B cell (primary cell): ENCODE data around the gene COA7. TPM values are rescaled to one million over a fixed set of nuclear protein-coding genes. Genes with fewer than 3 reads are reported as not detected.

ENCODE experiments used
- ATAC-seq: fragments of 200-7000 bp; cut with Tn5 transposase; one replicate; pipeline ENCODE4 v1.10.0; 2021; ENCODE audit warnings: low read depth, mild to moderate bottlenecking, moderate number of reproducible peaks, moderate library complexity
- CTCF ChIA-PET: fragments of 350-600 bp; sonication (Branson Sonifier 250); formaldehyde crosslinking; loops from one replicate; lab custom pipeline; 2021; ENCODE audit warnings: antibody characterized with exemption, inconsistent platforms; lab: Charles Lee
- POLR2A ChIA-PET: fragments of 350-600 bp; sonication (Branson Sonifier 250); formaldehyde crosslinking; loops from one replicate; lab custom pipeline; 2021; ENCODE audit warnings: antibody characterized with exemption; lab: Charles Lee
- DNase-seq: peaks from one replicate; pipeline ENCODE4 v3.0.0; 2013
- H2AFZ ChIP-seq: 2 replicates; pipeline ENCODE4 v1.6.1; 2012; ENCODE audit warnings: mild to moderate bottlenecking, low read depth, low read length; ENCODE audit not compliant: insufficient read depth, poor library complexity, severe bottlenecking
- H3K27ac ChIP-seq, 2 donors: 1 replicate in 1 of 2; 2 replicates in 1 of 2; pipeline ENCODE4 v1.5.1; 2012 to 2013; ENCODE audit warnings: low read length in 2 of 2, mild to moderate bottlenecking in 2 of 2, moderate library complexity in 1 of 2
- H3K27me3 ChIP-seq, 4 experiments: fragments of 200-600 bp in 1 of 4; sonication (generic) in 1 of 4; replicated peaks in 1 of 4; 1 replicate in 2 of 4; 2 replicates in 2 of 4; pipeline versions ENCODE4 v1.6.1 to v1.7.0; 2013 to 2016; ENCODE audit warnings: low read length in 3 of 4, mild to moderate bottlenecking in 2 of 4, mixed read lengths in 1 of 4, moderate library complexity in 1 of 4; ENCODE audit not compliant: insufficient read depth in 4 of 4, control insufficient read depth in 3 of 4; ENCODE audit errors: control extremely low read depth in 1 of 4
- H3K36me3 ChIP-seq, 2 experiments: replicated peaks in 1 of 2; 1 replicate in 1 of 2; 2 replicates in 1 of 2; pipeline versions ENCODE4 v1.6.1 to v1.7.1; 2013; ENCODE audit warnings: low read length in 1 of 2; ENCODE audit not compliant: insufficient read depth in 2 of 2, control insufficient read depth in 1 of 2; ENCODE audit errors: control extremely low read depth in 1 of 2, extremely low read depth in 1 of 2
- H3K4me1 ChIP-seq, 2 donors: fragments of 200-600 bp in 1 of 2; sonication (generic) in 1 of 2; 1 replicate in 1 of 2; 2 replicates in 1 of 2; pipeline versions ENCODE4 v1.5.1 to v1.6.1; 2013 to 2017; ENCODE audit warnings: low read length in 2 of 2; ENCODE audit not compliant: control insufficient read depth in 2 of 2, insufficient read depth in 2 of 2
- H3K4me2 ChIP-seq: replicated peaks from 2 replicates; pipeline ENCODE3; 2012; ENCODE audit warnings: mild to moderate bottlenecking, low read depth, low read length; ENCODE audit not compliant: poor library complexity, severe bottlenecking
- H3K4me3 ChIP-seq, 5 experiments: fragments of 200-600 bp in 1 of 5; sonication (generic) in 1 of 5; 1 replicate in 3 of 5; 2 replicates in 2 of 5; pipeline versions ENCODE4 v1.5.1 to v1.7.0; 2011 to 2016; ENCODE audit warnings: low read length in 4 of 5, mild to moderate bottlenecking in 4 of 5, low read depth in 2 of 5, control low read depth in 1 of 5, moderate library complexity in 1 of 5; ENCODE audit not compliant: insufficient read depth in 1 of 5; ENCODE audit errors: control extremely low read depth in 1 of 5, extremely low read depth in 1 of 5
- H3K79me2 ChIP-seq: fragments of 200-600 bp; sonication (generic); one replicate; pipeline ENCODE4 v1.6.0; 2016; ENCODE audit warnings: low read length; ENCODE audit not compliant: control insufficient read depth, insufficient read depth
- H3K9ac ChIP-seq: fragments of 200-600 bp; sonication (generic); 2 replicates; pipeline ENCODE4 v1.6.1; 2017; ENCODE audit warnings: mild to moderate bottlenecking, low read length, moderate library complexity
- H3K9me3 ChIP-seq, 3 donors: one replicate each; pipeline versions ENCODE4 v1.6.1 to v1.7.1; 2013; ENCODE audit warnings: low read length in 2 of 3; ENCODE audit not compliant: control insufficient read depth in 2 of 3, insufficient read depth in 1 of 3; ENCODE audit errors: control extremely low read depth in 1 of 3
- H4K20me1 ChIP-seq: 2 replicates; pipeline ENCODE4 v1.6.0; 2012; ENCODE audit warnings: mild to moderate bottlenecking, low read length; ENCODE audit not compliant: insufficient read depth, control insufficient read depth, poor library complexity, severe bottlenecking
- H3K27ac Mint-ChIP-seq: one replicate; pipeline ENCODE4 v1.8.0; 2021; ENCODE audit warnings: mixed read lengths
- H3K27me3 Mint-ChIP-seq: one replicate; pipeline ENCODE4 v1.8.0; 2021; ENCODE audit warnings: mixed read lengths
- H3K4me1 Mint-ChIP-seq: one replicate; pipeline ENCODE4 v1.8.0; 2021; ENCODE audit warnings: mixed read lengths
- H3K4me3 Mint-ChIP-seq: one replicate; pipeline ENCODE4 v1.8.0; 2021; ENCODE audit warnings: mixed read lengths
- H3K9me3 Mint-ChIP-seq: one replicate; pipeline ENCODE4 v1.8.0; 2022; ENCODE audit warnings: mixed read lengths; ENCODE audit not compliant: insufficient read depth
- CTCF ChIP-seq: fragments of 200-600 bp; IDR thresholded peaks from one replicate; pipeline ENCODE4 v1.8.0; 2022; ENCODE audit warnings: antibody characterized with exemption, mild to moderate bottlenecking
- EZH2 ChIP-seq: IDR thresholded peaks from 2 replicates; pipeline ENCODE4 v1.6.1; 2012; ENCODE audit warnings: borderline replicate concordance, low read depth, mild to moderate bottlenecking, moderate library complexity, low read length; ENCODE audit not compliant: insufficient read depth, poor library complexity, severe bottlenecking
- WGBS: methylation state at CpG from one replicate; pipeline ENCODE4 v1.1.5; 2013; ENCODE audit warnings: missing lambda C conversion rate; ENCODE audit not compliant: insufficient coverage; 5-methylcytosine and 5-hydroxymethylcytosine counted together
- intact Hi-C: fragments of 100-400 bp; cut with micrococcal nuclease; formaldehyde crosslinking; loops from one replicate; pipeline ENCODE4 v1.10.0; 2022
- polyA plus RNA-seq: library from polyadenylated mRNA; depleted of rRNA; stranded (reverse); fragments of >200 nt; gene quantifications from 2 replicates; pipeline ENCODE4 v1.2.3, GENCODE V29; 2012
- total RNA-seq, 2 donors: library from RNA; stranded (reverse); fragments of 120-200 nt in 1 of 2; gene quantifications; 1 replicate in 1 of 2; 2 replicates in 1 of 2; pipeline versions ENCODE4 v1.2.3 to v1.2.4, GENCODE V29; 2013 to 2022

COA7 gene
- total and polyA plus RNA-seq, 2 donors (not counting 1 experiment from before 2014, with no cell fraction given), result 1.3 to 11.3 TPM

GRCh38 chr1:52713590-52713989, 15.4 kb upstream of the COA7 start:
- Mint-ChIP-seq H3K4me1 (no peaks in the 10 kb centered on the region), H3K4me3 (no peak overlapping the region), H3K27me3 (no peaks in the 10 kb centered on the region), H3K27ac (no peak overlapping the region), H3K9me3 (no peaks in the 10 kb centered on the region)
- ATAC-seq (no peak), DNase-seq (no peak)
- H3K9ac ChIP-seq, result no peak overlapping the region
- H3K4me1 ChIP-seq, result no peaks in the 10 kb centered on the region
- CTCF ChIA-PET, result interaction anchor here (1.5 kb wide), 1 partner anchor 12 kb away, joined by 6 read pairs; the partner anchor contains the start of gene ZYG11B
- no peak overlapping the region for H2AFZ ChIP-seq
- POLR2A ChIA-PET, result no interaction called here
- H3K27me3 ChIP-seq, result no peaks in the 10 kb centered on the region
- no peaks in the 10 kb centered on the region for H3K79me2 ChIP-seq
- no peak overlapping the region for H3K4me2 ChIP-seq
- H3K27ac ChIP-seq, result no peak overlapping the region
- TF ChIP-seq CTCF (no peak), EZH2 (no peak)
- 90% methylated on average over 2 of the region's 4 CpGs for WGBS
- H3K4me3 ChIP-seq, result no peak overlapping the region
- no peaks in the 10 kb centered on the region for H3K9me3 ChIP-seq
- H3K36me3 ChIP-seq, result no peaks in the 10 kb centered on the region
- intact Hi-C loops, result no loop called here
- no peaks in the 10 kb centered on the region for H4K20me1 ChIP-seq

GRCh38 chr1:52709016-52709415, 10.9 kb upstream of the COA7 start:
- POLR2A ChIA-PET, result no interaction called here
- H3K9me3 Mint-ChIP-seq, result no peaks in the 10 kb centered on the region
- H3K4me1 ChIP-seq, result peaks cover 0 to under 1% of the 10 kb centered on the region in 2 donors
- CTCF ChIA-PET, result no interaction called here
- intact Hi-C loops, result loop anchor here (10.0 kb wide), 2 partner anchors 306 to 1474 kb away; partner anchors contain the start of gene RNF11
- ATAC-seq (no peak), DNase-seq (no peak)
- no peak overlapping the region for H3K4me2 ChIP-seq
- no peak overlapping the region for H3K4me3 ChIP-seq
- TF ChIP-seq EZH2, result no peak
- no peak for TF ChIP-seq CTCF
- H3K27ac ChIP-seq, result no peak overlapping the region
- H3K36me3 ChIP-seq, result no peaks in the 10 kb centered on the region
- 83% methylated on average over 3 of the region's 6 CpGs for WGBS
- no peak overlapping the region for H3K4me3 Mint-ChIP-seq
- no peak overlapping the region for H2AFZ ChIP-seq
- peaks cover 4% of the 10 kb centered on the region for H3K4me1 Mint-ChIP-seq
- no peak overlapping the region for H3K27ac Mint-ChIP-seq
- no peaks in the 10 kb centered on the region for H3K79me2 ChIP-seq
- peaks cover 3% of the 10 kb centered on the region for H3K27me3 Mint-ChIP-seq
- H3K9me3 ChIP-seq, result no peaks in the 10 kb centered on the region
- H3K27me3 ChIP-seq, result no peaks in the 10 kb centered on the region
- H4K20me1 ChIP-seq, result no peaks in the 10 kb centered on the region
- H3K9ac ChIP-seq, result no peak overlapping the region
